IMR-90 (cell line): ENCODE measurements around the gene MLX.

Experiments used
- CTCF ChIP-seq: conservative IDR thresholded peaks from 2 replicates; pipeline ENCODE4 v1.5.1; 2012; ENCODE audit warnings: mild to moderate bottlenecking, low read depth, low read length, improper control_type of control experiment
- FOS ChIP-seq: fragments of 150-350 bp; IDR thresholded peaks from 2 replicates; pipeline ENCODE4 v1.6.1; 2016; ENCODE audit warnings: low read depth, low read length
- MXI1 ChIP-seq: IDR thresholded peaks from 2 replicates; pipeline ENCODE4 v1.6.1; 2012; ENCODE audit warnings: low read depth, mild to moderate bottlenecking, low read length, moderate library complexity, borderline replicate concordance
- POLR2A ChIP-seq: IDR thresholded peaks from 2 replicates; pipeline ENCODE4 v1.6.1; 2012; ENCODE audit warnings: mild to moderate bottlenecking, low read depth, low read length

DNA sequence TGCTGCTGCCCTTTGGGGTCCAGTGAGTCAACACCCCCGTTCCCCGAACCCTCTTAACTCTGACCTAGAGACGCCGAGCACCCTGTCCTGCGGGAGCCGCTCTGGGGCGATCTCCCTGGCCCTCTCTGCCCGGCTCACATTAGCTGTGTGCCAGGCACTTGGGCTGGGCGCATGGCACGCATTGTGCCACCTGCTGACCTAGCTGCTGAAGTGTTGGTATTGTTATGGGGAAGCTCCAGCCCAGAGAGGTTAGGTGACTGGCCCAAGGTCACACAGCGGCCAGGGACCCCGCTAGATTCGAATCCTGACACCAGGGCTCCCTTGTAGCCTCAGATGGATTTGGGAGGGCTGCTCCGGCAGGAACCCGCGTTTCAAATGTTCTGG, 13.0 kb upstream of the MLX start:
- TF ChIP-seq CTCF (0 out of 2 replicates have a peak, but pooled peaks have one; percentile 4), POLR2A (no peak), FOS (no peak), MXI1 (no peak)
